Non-pigmented ciliary epithelial cell (primary cell): ENCODE data around the gene C16orf54.
A peak's percentile ranks its signal among the peaks of the same experiment; 100 is the strongest.
"Not testable (repeated sequence)": the region's sequence is repeated elsewhere in the genome, so short reads cannot be mapped to it uniquely, and the experiment has no call there.

ENCODE experiments used
- DNase-seq: peaks from one replicate; pipeline ENCODE4 v3.0.0-alpha.2; 2010; ENCODE audit warnings: low read depth

The C16orf54 gene

GRCh38 chr16:29740630-29741015 lies 5.2 kb downstream of the C16orf54 start:
- DNase-seq = not testable (repeated sequence)

GRCh38 chr16:29739927-29740629 lies 5.7 kb downstream of the C16orf54 start:
- DNase-seq = not testable (repeated sequence)

GRCh38 chr16:29738514-29738913 lies 7.3 kb downstream of the C16orf54 start:
- DNase-seq = no peak

GRCh38 chr16:29737713-29738112 lies 8.1 kb downstream of the C16orf54 start:
- no peak for DNase-seq

GRCh38 chr16:29736764-29737163 lies 9.0 kb downstream of the C16orf54 start:
- DNase-seq = no peak

GRCh38 chr16:29736112-29736511 lies 9.7 kb downstream of the C16orf54 start:
- DNase-seq = no peak

- DNase-seq = no peak
Measured at GRCh38 chr16:29734786-29735185, 11.0 kb downstream of the C16orf54 start.

GRCh38 chr16:29731768-29732601 lies 13.8 kb downstream of the C16orf54 start:
- not testable (repeated sequence) for DNase-seq

- DNase-seq = no peak
Measured at GRCh38 chr16:29730649-29731048, 15.1 kb downstream of the C16orf54 start.

- DNase-seq = peak; percentile 4
Measured at GRCh38 chr16:29729116-29729521, 16.7 kb downstream of the C16orf54 start.

GRCh38 chr16:29727452-29727851 lies 18.3 kb downstream of the C16orf54 start:
- no peak for DNase-seq

- DNase-seq = no peak
Measured at GRCh38 chr16:29726845-29727377, 18.9 kb downstream of the C16orf54 start.

GRCh38 chr16:29721167-29721879 lies 24.5 kb downstream of the C16orf54 start:
- peak; percentile 19 for DNase-seq

- DNase-seq = no peak
Measured at GRCh38 chr16:29720703-29721102, 25.1 kb downstream of the C16orf54 start.

GRCh38 chr16:29719063-29719462 lies 26.7 kb downstream of the C16orf54 start:
- no peak for DNase-seq

GRCh38 chr16:29717113-29717512 lies 28.7 kb downstream of the C16orf54 start:
- no peak for DNase-seq

- DNase-seq = no peak
Measured at GRCh38 chr16:29714972-29715371, 30.8 kb downstream of the C16orf54 start.

GRCh38 chr16:29714396-29714795 lies 31.4 kb downstream of the C16orf54 start:
- DNase-seq = no peak

GRCh38 chr16:29712809-29713208 lies 33.0 kb downstream of the C16orf54 start:
- DNase-seq = no peak

GRCh38 chr16:29710227-29711219 lies 35.3 kb downstream of the C16orf54 start:
- DNase-seq = peak; percentile 45

- not testable (repeated sequence) for DNase-seq
Measured at GRCh38 chr16:29709657-29710056, 36.1 kb downstream of the C16orf54 start.
